Measurements from ENCODE around the gene HNRNPL. TPM values are rescaled to one million over a fixed set of nuclear protein-coding genes. Genes with fewer than 3 reads are reported as not detected.
A peak's percentile ranks its signal among the peaks of the same experiment; 100 is the strongest.
"Not testable (repeated sequence)": the region's sequence is repeated elsewhere in the genome, so short reads cannot be mapped to it uniquely, and the experiment has no call there.

HNRNPL gene
- total RNA-seq, 8 experiments from 2014 or later: 142 to 378 (median 198) TPM

GRCh38 chr19:38867171-38867780, 17.5 kb upstream of the HNRNPL start:
- peaks cover 0 to 7% of the 10 kb centered on the region in 2 donors for H3K4me1 ChIP-seq (replicated peaks in 1 of 2)
- ATAC-seq (replicated peaks in 6 of 8): no peak
- in situ Hi-C loops (cut with MboI; ENCODE audit: low pct_unique_long_range_greater_than_20kb in 2 of 9, low sequenced_read_pairs in 9 of 9, unreplicated experiment in 9 of 9): no loop called here
- no peak overlapping the region for H3K4me3 ChIP-seq
- 72 to 100% (median 83%) methylated on average over 1 to 8 of the region's 10 CpGs; no CpG with 5 or more reads in 2 of the 10 experiments for WGBS, 10 experiments
- H3K27ac ChIP-seq: no peak overlapping the region

- Histone ChIP-seq H3K4me1 (replicated peaks in 1 of 2) (peaks cover 12 to 18% of the 10 kb centered on the region in 2 donors), H3K27ac (peak overlapping the region in 1 of 2 donors; percentile 37), H3K4me3 (no peak overlapping the region)
- ATAC-seq (replicated peaks in 6 of 8): peak; percentile 60 to 91 (median 82)
- in situ Hi-C loops (cut with MboI; ENCODE audit: low pct_unique_long_range_greater_than_20kb in 2 of 9, low sequenced_read_pairs in 9 of 9, unreplicated experiment in 9 of 9): no loop called here
- WGBS, 10 experiments: 10 to 100% (median 45%) methylated on average over 1 to 8 of the region's 10 CpGs; no CpG with 5 or more reads in 2 of the 10 experiments
These were observed 12.7 kb upstream of the HNRNPL start for GRCh38 chr19:38862321-38863059.

GRCh38 chr19:38861368-38861767, 11.6 kb upstream of the HNRNPL start:
- Histone ChIP-seq H3K4me3 (no peak overlapping the region), H3K4me1 (replicated peaks in 1 of 2) (peaks cover 12 to 18% of the 10 kb centered on the region in 2 donors), H3K27ac (no peak overlapping the region)
- WGBS, 10 experiments: 83 to 100% (median 100%) methylated on average over 1 to 3 of the region's 3 CpGs; no CpG with 5 or more reads in 2 of the 10 experiments
- in situ Hi-C loops (cut with MboI; ENCODE audit: low pct_unique_long_range_greater_than_20kb in 2 of 9, low sequenced_read_pairs in 9 of 9, unreplicated experiment in 9 of 9): no loop called here
- ATAC-seq (replicated peaks in 6 of 8): no peak

GRCh38 chr19:38859631-38860204, 9.9 kb upstream of the HNRNPL start:
- Histone ChIP-seq H3K27ac (peak overlapping the region; percentile 59 to 63), H3K4me1 (replicated peaks in 1 of 2) (peaks cover 12 to 18% of the 10 kb centered on the region in 2 donors)
- peak in 1 of 8 experiments; percentile 28 for ATAC-seq (replicated peaks in 6 of 8)
- 0 to 100% (median 45%) methylated on average over 1 to 10 of the region's 21 CpGs; no CpG with 5 or more reads in 2 of the 10 experiments for WGBS, 10 experiments
- in situ Hi-C loops (cut with MboI; ENCODE audit: low pct_unique_long_range_greater_than_20kb in 2 of 9, low sequenced_read_pairs in 9 of 9, unreplicated experiment in 9 of 9); H3K4me3 ChIP-seq: not testable (repeated sequence)

GRCh38 chr19:38856813-38857212, 7.0 kb upstream of the HNRNPL start:
- WGBS, 10 experiments: 86 to 100% (median 98%) methylated on average over 1 to 3 of the region's 3 CpGs
- ATAC-seq (replicated peaks in 6 of 8): no peak
- Histone ChIP-seq H3K4me1 (replicated peaks in 1 of 2) (peaks cover 12% of the 10 kb centered on the region in 2 donors), H3K4me3 (no peak overlapping the region), H3K27ac (no peak overlapping the region)
- in situ Hi-C loops (cut with MboI; ENCODE audit: low pct_unique_long_range_greater_than_20kb in 2 of 9, low sequenced_read_pairs in 9 of 9, unreplicated experiment in 9 of 9): no loop called here

GRCh38 chr19:38855751-38856150, 6.0 kb upstream of the HNRNPL start:
- ATAC-seq (replicated peaks in 6 of 8); H3K4me3 ChIP-seq; H3K27ac ChIP-seq; in situ Hi-C loops (cut with MboI; ENCODE audit: low pct_unique_long_range_greater_than_20kb in 2 of 9, low sequenced_read_pairs in 9 of 9, unreplicated experiment in 9 of 9): not testable (repeated sequence)
- peaks cover 10 to 12% of the 10 kb centered on the region in 2 donors for H3K4me1 ChIP-seq (replicated peaks in 1 of 2)
- no CpG with 5 or more reads among the region's 37 CpGs for WGBS, 10 experiments

GRCh38 chr19:38854961-38855360, 5.2 kb upstream of the HNRNPL start:
- H3K4me1 ChIP-seq (replicated peaks in 1 of 2): peaks cover 6 to 10% of the 10 kb centered on the region in 2 donors
- 7 to 46% methylated on average over 2 of the region's 3 CpGs; no CpG with 5 or more reads in 8 of the 10 experiments for WGBS, 10 experiments
- ATAC-seq (replicated peaks in 6 of 8): not testable (repeated sequence)

GRCh38 chr19:38853214-38853613, 3.4 kb upstream of the HNRNPL start:
- in situ Hi-C loops (cut with MboI; ENCODE audit: low pct_unique_long_range_greater_than_20kb in 2 of 9, low sequenced_read_pairs in 9 of 9, unreplicated experiment in 9 of 9): no loop called here
- H3K27ac ChIP-seq: no peak overlapping the region
- no peak overlapping the region for H3K4me3 ChIP-seq
- peaks cover 3 to 4% of the 10 kb centered on the region in 2 donors for H3K4me1 ChIP-seq (replicated peaks in 1 of 2)
- no peak for ATAC-seq (replicated peaks in 6 of 8)
- WGBS, 10 experiments: 75 to 95% (median 88%) methylated on average over 1 to 10 of the region's 17 CpGs; no CpG with 5 or more reads in 3 of the 10 experiments

More at GRCh38 chr19:38854961-38855360, 5.2 kb upstream of the HNRNPL start:
- H3K4me3 ChIP-seq; in situ Hi-C loops (cut with MboI; ENCODE audit: low pct_unique_long_range_greater_than_20kb in 2 of 9, low sequenced_read_pairs in 9 of 9, unreplicated experiment in 9 of 9); H3K27ac ChIP-seq: not testable (repeated sequence)

GRCh38 chr19:38852231-38853044, 2.7 kb upstream of the HNRNPL start:
- in situ Hi-C loops (cut with MboI; ENCODE audit: low pct_unique_long_range_greater_than_20kb in 2 of 9, low sequenced_read_pairs in 9 of 9, unreplicated experiment in 9 of 9): no loop called here
- Histone ChIP-seq H3K4me3 (peak overlapping the region; percentile 60 to 93 (median 66)), H3K27ac (peak overlapping the region; percentile 92 to 94), H3K4me1 (replicated peaks in 1 of 2) (peaks cover 4 to 5% of the 10 kb centered on the region in 2 donors)
- 0 to 26% (median 7%) methylated on average over 2 to 6 of the region's 52 CpGs; no CpG with 5 or more reads in 5 of the 10 experiments for WGBS, 10 experiments
- ATAC-seq (replicated peaks in 6 of 8): peak in 1 of 8 experiments; percentile 1

- in situ Hi-C loops (cut with MboI; ENCODE audit: low pct_unique_long_range_greater_than_20kb in 2 of 9, low sequenced_read_pairs in 9 of 9, unreplicated experiment in 9 of 9): no loop called here
- Histone ChIP-seq H3K27ac (peak overlapping the region; percentile 92 to 94), H3K4me1 (replicated peaks in 1 of 2) (peaks cover 4 to 5% of the 10 kb centered on the region in 2 donors), H3K4me3 (peak overlapping the region; percentile 60 to 93 (median 66))
- WGBS, 10 experiments: 0% methylated on average over 3 of the region's 67 CpGs; no CpG with 5 or more reads in 8 of the 10 experiments
- ATAC-seq (replicated peaks in 6 of 8): peak; percentile 2 to 15 (median 6)
These were observed 1.9 kb upstream of the HNRNPL start for GRCh38 chr19:38851622-38852230.

GRCh38 chr19:38850976-38851621, 1.3 kb upstream of the HNRNPL start:
- ATAC-seq (replicated peaks in 6 of 8): no peak
- WGBS, 10 experiments: 0 to 9% (median 3%) methylated on average over 4 to 22 of the region's 40 CpGs; no CpG with 5 or more reads in 5 of the 10 experiments

More at GRCh38 chr19:38850976-38851621, 1.3 kb upstream of the HNRNPL start:
- in situ Hi-C loops (cut with MboI; ENCODE audit: low pct_unique_long_range_greater_than_20kb in 2 of 9, low sequenced_read_pairs in 9 of 9, unreplicated experiment in 9 of 9): no loop called here
- H3K4me3 ChIP-seq: peak overlapping the region; percentile 60 to 93 (median 66)
- peaks cover 4 to 5% of the 10 kb centered on the region in 2 donors for H3K4me1 ChIP-seq (replicated peaks in 1 of 2)
- peak overlapping the region; percentile 92 to 94 for H3K27ac ChIP-seq
